Panc1 (cell line): ENCODE data around the gene AGRN. TPM values are rescaled to one million over a fixed set of nuclear protein-coding genes. Genes with fewer than 3 reads are reported as not detected.

Experiments used
- ATAC-seq: fragments of 200-7000 bp; cut with Tn5 transposase; 2 replicates; pipeline ENCODE4 v1.9.1; 2020; ENCODE audit warnings: mild to moderate bottlenecking, moderate library complexity
- BruUV-seq: library from RNA; stranded (reverse); fragments of 400-500 nt; replicated peaks from 2 replicates; lab custom pipeline; 2021; lab: Mats Ljungman, UMichigan
- CTCF ChIA-PET: fragments of 300-600 bp; sonication (Branson Sonifier 250); formaldehyde crosslinking; loops from one replicate; lab custom pipeline; 2022; ENCODE audit warnings: antibody characterized with exemption; lab: Charles Lee
- POLR2A ChIA-PET: fragments of 300-600 bp; sonication (Branson Sonifier 250); formaldehyde crosslinking; loops from one replicate; lab custom pipeline; 2022; ENCODE audit warnings: antibody characterized with exemption; lab: Charles Lee
- DNase-seq: peaks from one replicate; pipeline ENCODE4 v3.0.0-alpha.2; 2010; ENCODE audit warnings: low read depth, low spot score
- H3K27ac ChIP-seq: 2 replicates; pipeline ENCODE4 v1.5.1; 2011; ENCODE audit warnings: mild to moderate bottlenecking, low read length, inconsistent platforms
- H3K27me3 ChIP-seq: fragments of 200-500 bp; sonication (Bioruptor generic); 2 replicates; pipeline ENCODE4 v1.6.0; 2014; ENCODE audit warnings: low read length, inconsistent platforms; ENCODE audit not compliant: control insufficient read depth, insufficient read depth
- H3K36me3 ChIP-seq: fragments of 200-500 bp; sonication (Bioruptor generic); 2 replicates; pipeline ENCODE4 v1.5.1; 2014; ENCODE audit warnings: inconsistent platforms, mild to moderate bottlenecking, low read length, moderate library complexity; ENCODE audit not compliant: control insufficient read depth, insufficient read depth
- H3K4me1 ChIP-seq: 2 replicates; pipeline ENCODE4 v1.5.1; 2011; ENCODE audit warnings: inconsistent platforms, mild to moderate bottlenecking, low read length, moderate library complexity; ENCODE audit not compliant: control insufficient read depth, insufficient read depth
- H3K4me3 ChIP-seq, 2 experiments: 2 replicates each; pipeline ENCODE4 v1.5.1; 2011 to 2012; ENCODE audit warnings: low read depth in 2 of 2, low read length in 2 of 2, mild to moderate bottlenecking in 2 of 2, inconsistent platforms in 1 of 2, moderate library complexity in 1 of 2
- H3K9me3 ChIP-seq: fragments of 200-500 bp; sonication (Bioruptor generic); 2 replicates; pipeline ENCODE4 v1.5.1; 2014; ENCODE audit warnings: low read depth, mild to moderate bottlenecking, inconsistent platforms, low read length, moderate library complexity; ENCODE audit not compliant: control insufficient read depth, insufficient read depth
- CTCF ChIP-seq: fragments of 450-650 bp; IDR thresholded peaks from 2 replicates; pipeline ENCODE4 v1.5.1; 2017; ENCODE audit warnings: mild to moderate bottlenecking
- POLR2AphosphoS5 ChIP-seq: IDR thresholded peaks from 2 replicates; pipeline ENCODE4 v1.6.1; 2012; ENCODE audit warnings: mild to moderate bottlenecking, low read depth, low read length, moderate library complexity
- REST ChIP-seq, 2 experiments: IDR thresholded peaks; 2 replicates each; pipeline ENCODE4 v1.6.1; 2011 to 2012; ENCODE audit warnings: low read depth in 2 of 2, control low read depth in 1 of 2, low read length in 1 of 2, mild to moderate bottlenecking in 1 of 2, moderate library complexity in 1 of 2; ENCODE audit not compliant: insufficient read depth in 1 of 2
- SIN3A ChIP-seq: IDR thresholded peaks from 2 replicates; pipeline ENCODE4 v1.6.1; 2012; ENCODE audit warnings: low read depth, mild to moderate bottlenecking, low read length, moderate library complexity, borderline replicate concordance; ENCODE audit not compliant: insufficient read depth
- TCF7L2 ChIP-seq: IDR thresholded peaks from 2 replicates; pipeline ENCODE4 v1.6.1; 2011; ENCODE audit warnings: mild to moderate bottlenecking, low read depth, low read length, inconsistent platforms
- in situ Hi-C: cut with HindIII; loops from 2 replicates; pipeline ENCODE4 v1.10.0; 2016; ENCODE audit warnings: low sequenced_read_pairs, low pct_unique_long_range_greater_than_20kb
- intact Hi-C: fragments of 100-400 bp; cut with micrococcal nuclease; formaldehyde crosslinking; loops from one replicate; pipeline ENCODE4 v1.10.0; 2022; ENCODE audit not compliant: unreplicated experiment
- total RNA-seq: library from RNA; stranded (reverse); gene quantifications from one replicate; pipeline ENCODE4 v1.2.1, GENCODE V29; 2021; ENCODE audit not compliant: unreplicated experiment

The AGRN gene
- total RNA-seq, 1 experiment from 2014 or later = 153 TPM

- CTCF ChIA-PET = no interaction called here
Observed at GRCh38 chr1:1067860-1068516, 48.1 kb downstream of the AGRN start.

GRCh38 chr1:1068517-1069055 lies 48.7 kb downstream of the AGRN start:
- intact Hi-C loops = loop anchor here (10.0 kb wide), 1 partner anchor 54 kb away; the partner anchor contains the start of gene ISG15
- peaks cover 23% of the 10 kb centered on the region for H3K4me1 ChIP-seq
- H3K4me3 ChIP-seq = peak overlapping the region; percentile 52 to 58
- H3K27ac ChIP-seq = no peak overlapping the region
- H3K9me3 ChIP-seq = no peaks in the 10 kb centered on the region
- peak; percentile 36 for ATAC-seq
- in situ Hi-C loops = no loop called here
- no peaks in the 10 kb centered on the region for H3K36me3 ChIP-seq
- H3K27me3 ChIP-seq = no peaks in the 10 kb centered on the region
- no TSS peak for BruUV-seq
- POLR2A ChIA-PET = interaction anchor here (0.6 kb wide), 1 partner anchor 192 kb away, joined by 7 read pairs; no protein-coding TSS in a partner anchor
- CTCF ChIA-PET = no interaction called here
- no peak for DNase-seq
- no peak for TF ChIP-seq CTCF
- TF ChIP-seq POLR2AphosphoS5 = no peak
- TF ChIP-seq TCF7L2 = no peak
- no peak for TF ChIP-seq SIN3A

More at GRCh38 chr1:1067860-1068516, 48.1 kb downstream of the AGRN start:
- no TSS peak for BruUV-seq
- POLR2A ChIA-PET = no interaction called here
- no peaks in the 10 kb centered on the region for H3K36me3 ChIP-seq
- in situ Hi-C loops = no loop called here
- no peaks in the 10 kb centered on the region for H3K27me3 ChIP-seq
- DNase-seq (no peak), ATAC-seq (no peak)
- no peaks in the 10 kb centered on the region for H3K9me3 ChIP-seq
- no peak overlapping the region for H3K27ac ChIP-seq
- peaks cover 27% of the 10 kb centered on the region for H3K4me1 ChIP-seq
- intact Hi-C loops = loop anchor here (10.0 kb wide), 1 partner anchor 53 kb away; the partner anchor contains the start of gene ISG15
- H3K4me3 ChIP-seq = peak overlapping the region; percentile 52 to 58
- TF ChIP-seq SIN3A (no peak), REST (IDR thresholded peaks at IDR 0.05; ENCODE audit: insufficient read depth in 1 of 2, low read depth in 2 of 2, low read length in 1 of 2) (no peak), TCF7L2 (no peak), CTCF (no peak), POLR2AphosphoS5 (no peak)
